BE2C (cell line): Measurements from ENCODE around the gene GALC.

Source experiments
- DNase-seq: peaks from one replicate; pipeline ENCODE4 v3.0.0-alpha.2; 2020
- H3K27me3 ChIP-seq: fragments of 250-450 bp; sonication (Bioruptor Pico); 2 replicates; pipeline ENCODE4 v1.5.1; 2020; ENCODE audit warnings: mild to moderate bottlenecking
- H3K36me3 ChIP-seq: fragments of 250-450 bp; sonication (Bioruptor Pico); 2 replicates; pipeline ENCODE4 v1.5.1; 2020; ENCODE audit warnings: mild to moderate bottlenecking
- H3K4me1 ChIP-seq: fragments of 250-450 bp; sonication (Bioruptor Pico); 2 replicates; pipeline ENCODE4 v1.5.1; 2020
- H3K4me3 ChIP-seq: 2 replicates; pipeline ENCODE4 v1.5.1; 2011; ENCODE audit warnings: low read depth, low read length
- H3K9me3 ChIP-seq: fragments of 250-450 bp; sonication (Bioruptor Pico); 2 replicates; pipeline ENCODE4 v1.5.1; 2020
- TF ChIP-seq, protein P1 (sequence below): IDR thresholded peaks from 2 replicates; pipeline ENCODE4 v1.5.1; 2012; ENCODE audit warnings: mild to moderate bottlenecking, low read depth, low read length

Gene GALC

DNA sequence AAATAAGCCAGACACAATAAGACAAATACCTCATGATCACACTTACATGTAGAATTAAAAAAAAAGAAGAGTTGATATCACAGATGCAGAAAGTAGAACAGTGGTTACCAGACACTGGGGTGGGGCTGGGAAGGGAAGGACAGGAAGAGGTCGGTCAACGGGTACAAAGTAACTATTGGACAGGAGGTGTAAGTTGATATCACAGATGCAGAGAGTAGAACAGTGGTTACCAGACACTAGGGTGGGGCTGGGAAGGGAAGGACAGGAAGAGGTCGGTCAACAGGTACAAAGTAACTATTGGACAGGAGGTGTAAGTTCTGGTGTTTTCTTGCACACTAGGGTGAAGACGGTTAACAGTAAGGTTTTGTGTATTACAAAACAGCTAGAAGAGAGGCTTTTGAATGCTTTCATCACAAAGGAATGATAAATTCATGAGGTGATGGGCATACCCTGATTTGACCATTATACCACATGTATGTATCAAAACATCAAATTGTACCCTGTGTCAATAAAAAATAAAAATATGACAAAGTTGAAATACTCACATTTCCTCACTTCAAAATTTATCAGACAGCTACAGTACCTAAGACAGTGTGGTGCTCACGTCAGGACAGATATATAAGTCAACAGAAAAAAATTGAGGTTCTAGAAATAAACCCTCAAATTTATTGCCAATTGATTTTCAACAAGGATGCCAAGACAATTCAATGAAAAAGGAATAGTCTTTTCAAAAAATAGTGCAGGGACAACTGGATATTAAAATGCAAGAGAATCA is 32.8 kb downstream of the GALC start:
- no peak overlapping the region for H3K4me3 ChIP-seq
- no peaks in the 10 kb centered on the region for H3K27me3 ChIP-seq
- H3K36me3 ChIP-seq = no peaks in the 10 kb centered on the region
- no peak for DNase-seq
- TF ChIP-seq, protein P1, sequence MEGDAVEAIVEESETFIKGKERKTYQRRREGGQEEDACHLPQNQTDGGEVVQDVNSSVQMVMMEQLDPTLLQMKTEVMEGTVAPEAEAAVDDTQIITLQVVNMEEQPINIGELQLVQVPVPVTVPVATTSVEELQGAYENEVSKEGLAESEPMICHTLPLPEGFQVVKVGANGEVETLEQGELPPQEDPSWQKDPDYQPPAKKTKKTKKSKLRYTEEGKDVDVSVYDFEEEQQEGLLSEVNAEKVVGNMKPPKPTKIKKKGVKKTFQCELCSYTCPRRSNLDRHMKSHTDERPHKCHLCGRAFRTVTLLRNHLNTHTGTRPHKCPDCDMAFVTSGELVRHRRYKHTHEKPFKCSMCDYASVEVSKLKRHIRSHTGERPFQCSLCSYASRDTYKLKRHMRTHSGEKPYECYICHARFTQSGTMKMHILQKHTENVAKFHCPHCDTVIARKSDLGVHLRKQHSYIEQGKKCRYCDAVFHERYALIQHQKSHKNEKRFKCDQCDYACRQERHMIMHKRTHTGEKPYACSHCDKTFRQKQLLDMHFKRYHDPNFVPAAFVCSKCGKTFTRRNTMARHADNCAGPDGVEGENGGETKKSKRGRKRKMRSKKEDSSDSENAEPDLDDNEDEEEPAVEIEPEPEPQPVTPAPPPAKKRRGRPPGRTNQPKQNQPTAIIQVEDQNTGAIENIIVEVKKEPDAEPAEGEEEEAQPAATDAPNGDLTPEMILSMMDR = no peak
- H3K4me1 ChIP-seq = no peaks in the 10 kb centered on the region
- H3K9me3 ChIP-seq = no peaks in the 10 kb centered on the region

DNA sequence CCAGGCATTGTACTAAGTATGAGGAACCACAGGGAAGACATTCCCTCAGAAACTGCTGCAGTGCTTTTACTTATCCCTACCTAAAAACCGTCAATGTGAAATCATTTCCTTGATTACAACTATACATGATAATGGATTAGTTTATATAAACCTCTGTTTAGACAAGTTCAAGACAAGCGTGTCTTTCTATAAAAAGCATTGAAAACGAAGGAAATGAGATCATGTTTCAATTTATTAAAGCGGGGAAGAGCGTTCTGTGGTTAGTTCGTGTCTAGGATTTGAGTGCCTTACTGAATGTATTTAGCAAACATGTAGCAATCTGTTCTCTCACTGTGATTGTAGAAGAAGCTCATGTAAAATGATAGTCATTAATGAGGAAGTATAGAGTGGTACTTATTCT is 37.5 kb downstream of the GALC start:
- no peak for DNase-seq
- Histone ChIP-seq H3K36me3 (no peaks in the 10 kb centered on the region), H3K4me1 (no peaks in the 10 kb centered on the region), H3K27me3 (no peaks in the 10 kb centered on the region), H3K4me3 (no peak overlapping the region), H3K9me3 (no peaks in the 10 kb centered on the region)
- TF ChIP-seq, protein P1 = no peak

DNA sequence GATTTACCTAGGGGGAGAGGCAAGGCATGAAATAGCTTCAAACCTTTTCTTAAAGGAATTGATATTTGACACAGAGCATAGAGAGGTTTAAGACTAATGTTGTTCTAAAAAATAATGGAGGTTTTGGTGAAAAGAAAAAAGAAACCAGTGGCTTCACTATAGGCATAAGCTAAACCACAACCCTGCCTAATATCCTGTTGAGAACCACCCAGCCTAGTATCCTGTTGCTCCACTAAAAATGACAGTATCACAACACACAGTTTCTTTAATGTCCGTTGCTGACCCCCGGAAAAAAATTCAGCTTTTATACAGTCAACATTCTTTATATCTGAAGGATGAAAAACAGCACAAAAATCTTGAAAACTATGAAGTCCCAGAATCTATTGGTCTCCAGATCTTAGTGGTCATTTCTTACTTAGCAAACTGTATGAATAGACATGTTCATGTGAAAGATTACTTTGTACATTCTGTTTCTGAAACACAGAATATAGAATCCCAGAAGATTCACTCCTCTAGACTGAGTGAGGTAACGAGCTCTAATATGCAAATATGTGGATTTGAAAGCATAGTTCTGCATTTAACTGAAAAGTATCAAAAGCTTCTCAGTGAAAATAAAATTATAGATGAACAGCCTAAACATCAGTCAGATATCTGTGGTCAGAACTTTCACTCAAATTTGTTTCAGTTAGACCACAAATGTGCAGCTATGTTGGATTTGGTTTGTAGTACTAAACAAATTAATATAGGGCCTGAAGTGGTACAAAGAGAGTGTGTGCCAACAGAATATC is 40.5 kb downstream of the GALC start:
- Histone ChIP-seq H3K9me3 (no peaks in the 10 kb centered on the region), H3K4me1 (no peaks in the 10 kb centered on the region), H3K4me3 (no peak overlapping the region), H3K36me3 (no peaks in the 10 kb centered on the region), H3K27me3 (no peaks in the 10 kb centered on the region)
- TF ChIP-seq, protein P1 = no peak
- no peak for DNase-seq

DNA sequence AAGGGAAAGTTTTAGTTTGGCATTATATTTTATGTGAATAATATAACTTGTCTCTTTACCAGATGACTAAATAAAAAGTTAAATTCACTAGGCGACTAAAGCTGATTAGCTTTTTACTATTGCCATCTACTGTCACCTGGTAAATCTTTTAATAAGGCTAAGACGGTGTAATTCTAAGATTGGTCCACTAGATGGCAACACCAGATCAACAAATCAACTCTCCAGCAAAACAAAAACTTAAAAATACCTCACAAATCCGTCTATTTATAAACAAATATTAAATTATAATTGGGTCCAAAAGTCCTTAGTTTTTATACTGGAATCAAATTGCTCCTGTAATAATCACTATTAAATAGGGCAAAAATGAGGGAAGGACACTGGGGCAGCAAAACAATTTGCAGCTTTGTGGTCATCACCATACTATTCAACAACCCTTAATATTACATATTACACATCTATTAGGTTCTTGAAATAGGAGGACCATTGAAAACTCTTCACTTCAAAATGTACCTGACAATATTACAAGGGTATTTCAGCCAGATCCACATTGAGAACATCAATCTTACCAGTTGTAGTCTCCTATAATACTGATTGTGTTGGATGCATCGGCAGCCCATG is 47.9 kb downstream of the GALC start:
- Histone ChIP-seq H3K4me1 (no peaks in the 10 kb centered on the region), H3K27me3 (no peaks in the 10 kb centered on the region), H3K4me3 (no peak overlapping the region), H3K36me3 (no peaks in the 10 kb centered on the region), H3K9me3 (no peaks in the 10 kb centered on the region)
- TF ChIP-seq, protein P1 = peak; percentile 66
- DNase-seq = no peak

DNA sequence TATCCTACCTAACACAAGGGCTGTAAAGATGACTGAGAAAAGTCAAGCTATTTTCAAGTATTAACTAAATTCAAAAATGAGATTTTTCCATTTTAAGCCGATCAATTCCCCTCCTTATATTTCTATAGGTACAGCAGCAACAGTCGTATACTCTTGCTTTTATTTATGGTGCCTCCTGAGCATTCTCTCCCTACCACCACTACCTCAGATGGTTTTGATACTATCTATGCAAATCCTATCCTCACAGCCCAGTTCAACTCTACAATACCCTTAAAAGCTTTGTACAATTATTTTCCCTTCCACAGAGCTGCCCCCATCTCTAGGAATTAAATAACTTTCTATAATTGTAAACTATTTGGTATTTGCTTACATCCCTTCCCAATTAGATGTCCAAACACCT is 52.1 kb downstream of the GALC start:
- Histone ChIP-seq H3K36me3 (no peaks in the 10 kb centered on the region), H3K4me1 (no peaks in the 10 kb centered on the region), H3K9me3 (no peaks in the 10 kb centered on the region), H3K27me3 (no peaks in the 10 kb centered on the region), H3K4me3 (no peak overlapping the region)
- TF ChIP-seq, protein P1 = no peak
- DNase-seq = no peak

DNA sequence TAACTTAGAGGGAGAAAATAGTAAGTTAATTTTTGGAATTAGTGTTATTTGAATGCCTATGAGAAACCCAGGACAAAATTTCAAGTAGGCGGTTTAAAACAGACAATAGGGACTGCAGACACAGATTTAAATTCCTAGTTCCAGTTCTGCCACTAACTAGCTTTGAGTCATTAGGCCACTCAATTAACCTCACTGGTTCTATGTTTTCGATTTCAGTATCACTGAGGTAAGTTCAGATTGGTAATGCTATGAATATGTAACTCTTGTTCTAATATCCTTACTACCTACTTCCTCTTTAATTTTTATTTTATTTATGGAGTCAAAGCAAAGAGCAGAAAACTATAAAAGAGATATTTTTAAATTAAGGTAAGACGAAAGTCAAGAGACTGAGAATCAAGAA is 52.6 kb downstream of the GALC start:
- no peak for DNase-seq
- TF ChIP-seq, protein P1 = no peak
- no peaks in the 10 kb centered on the region for H3K9me3 ChIP-seq
- no peak overlapping the region for H3K4me3 ChIP-seq
- H3K27me3 ChIP-seq = no peaks in the 10 kb centered on the region
- no peaks in the 10 kb centered on the region for H3K4me1 ChIP-seq
- H3K36me3 ChIP-seq = no peaks in the 10 kb centered on the region
